ENCODE data around the gene NRCAM.

Gene NRCAM

DNA sequence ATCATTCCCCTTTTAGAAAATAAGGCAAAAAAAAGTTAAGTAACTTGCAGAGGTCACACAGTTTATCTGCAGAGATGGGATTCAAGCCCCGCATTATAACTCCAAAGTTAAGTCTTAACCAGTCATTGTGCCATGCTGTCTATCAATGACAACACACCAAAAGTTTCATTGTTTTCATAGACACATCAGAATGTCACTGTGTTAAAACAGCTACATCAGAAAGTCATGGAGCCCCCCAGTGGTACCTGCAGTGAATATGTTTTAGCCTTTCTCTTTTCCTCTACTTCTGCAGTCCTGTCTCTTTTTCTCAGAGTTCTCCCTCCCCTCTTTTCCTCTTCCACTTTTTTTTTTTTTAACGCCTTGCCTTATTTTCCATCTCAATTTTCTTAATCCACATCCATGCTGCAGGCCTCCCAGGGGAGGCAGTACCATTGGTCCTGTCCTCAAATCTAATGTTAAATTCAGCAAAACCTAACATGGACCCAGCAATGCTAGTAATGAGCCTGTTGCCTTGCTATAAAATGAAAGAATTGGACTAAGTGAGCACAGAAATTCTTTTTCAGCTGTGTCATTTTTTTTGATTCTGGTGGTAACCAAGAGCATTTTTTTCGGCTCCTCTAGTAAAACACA is 3.8 kb upstream of the NRCAM start:
- DNase-seq (ENCODE audit: low read depth in 2 of 2) = no peak

DNA sequence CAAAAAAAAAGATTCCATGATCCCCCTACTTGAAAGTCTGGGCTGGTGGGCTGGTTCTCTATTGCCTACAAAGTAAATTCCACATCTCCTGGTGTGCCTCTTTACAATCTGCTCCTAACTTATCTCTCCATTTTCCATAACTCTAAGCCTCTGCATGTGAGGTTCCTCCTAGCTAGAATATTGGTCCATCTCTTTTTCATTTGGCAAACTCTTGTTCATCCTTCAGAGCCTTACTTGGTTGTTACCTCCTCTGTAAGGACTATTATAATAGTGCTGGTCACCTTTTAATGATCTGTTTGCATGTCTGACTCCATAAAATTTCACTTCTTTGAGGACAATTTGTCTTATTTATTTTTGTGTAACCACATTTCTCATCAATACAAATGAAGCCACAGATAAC is 1.6 kb upstream of the NRCAM start:
- DNase-seq (ENCODE audit: low read depth in 2 of 2) = no peak

DNA sequence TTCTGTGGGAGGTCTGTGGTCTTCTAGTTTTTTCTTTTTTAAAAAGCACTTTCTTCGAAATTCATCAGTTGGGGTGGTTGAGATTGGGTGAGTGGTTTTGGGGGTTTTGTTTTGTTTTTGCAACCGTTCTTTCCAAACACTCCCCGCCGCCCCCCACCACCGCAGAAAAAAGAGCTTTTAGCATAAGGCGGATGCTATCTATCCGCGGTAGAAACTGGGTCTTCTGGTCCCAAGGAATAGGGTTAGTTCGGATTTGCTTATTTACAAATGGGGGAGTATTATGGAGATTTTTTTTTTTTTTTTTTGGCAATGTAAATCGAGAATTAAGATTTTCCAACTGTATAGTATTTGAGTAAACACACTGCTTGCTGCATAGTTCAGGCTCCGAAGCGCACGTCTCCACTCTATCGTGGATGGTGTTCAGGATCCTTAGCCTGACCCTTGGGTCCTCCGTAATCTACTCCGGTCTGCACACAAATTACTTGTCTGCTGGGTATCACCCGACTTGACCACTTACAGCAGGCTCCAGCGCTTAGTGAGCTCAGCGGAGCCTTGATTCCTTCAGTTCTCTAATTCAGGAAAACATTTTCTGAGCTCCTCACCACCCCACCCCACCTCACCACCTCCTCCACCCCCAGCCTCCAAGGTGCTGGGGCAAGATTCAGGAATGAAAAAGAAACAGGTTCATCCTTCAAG is 757 bp upstream of the NRCAM start:
- no peak for DNase-seq (ENCODE audit: low read depth in 2 of 2)

DNA sequence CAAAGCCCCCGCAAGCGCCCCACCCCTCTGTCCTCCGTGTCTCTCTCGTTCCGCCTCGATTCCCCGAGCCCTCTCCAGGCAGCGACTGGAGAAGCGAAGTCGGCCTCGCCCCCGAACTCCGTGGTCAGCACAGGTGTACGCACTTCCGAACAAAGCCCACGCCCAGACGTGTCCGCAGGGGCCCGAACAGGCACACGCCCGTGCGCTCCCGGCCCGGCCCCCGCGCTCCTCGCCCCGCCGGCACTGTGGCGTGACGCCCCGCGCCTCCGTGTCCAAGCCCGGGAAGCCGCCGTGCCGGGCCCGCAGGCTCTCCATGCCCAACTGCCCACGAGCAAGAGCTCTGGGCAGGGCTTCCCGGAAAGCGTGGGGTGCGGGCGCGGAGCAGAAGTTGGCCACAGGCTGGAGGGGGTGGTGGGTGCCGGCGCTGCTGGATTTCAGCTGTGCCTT is 662 bp downstream of the NRCAM start:
- no peak for DNase-seq (ENCODE audit: low read depth in 2 of 2)

GRCh38 chr7:108454674-108455550 is 1.3 kb downstream of the NRCAM start:
- peak in 1 of 2 donors; percentile 6 for DNase-seq (ENCODE audit: low read depth in 2 of 2)

GRCh38 chr7:108454317-108454673 is 1.9 kb downstream of the NRCAM start:
- DNase-seq (ENCODE audit: low read depth in 2 of 2) = no peak

DNA sequence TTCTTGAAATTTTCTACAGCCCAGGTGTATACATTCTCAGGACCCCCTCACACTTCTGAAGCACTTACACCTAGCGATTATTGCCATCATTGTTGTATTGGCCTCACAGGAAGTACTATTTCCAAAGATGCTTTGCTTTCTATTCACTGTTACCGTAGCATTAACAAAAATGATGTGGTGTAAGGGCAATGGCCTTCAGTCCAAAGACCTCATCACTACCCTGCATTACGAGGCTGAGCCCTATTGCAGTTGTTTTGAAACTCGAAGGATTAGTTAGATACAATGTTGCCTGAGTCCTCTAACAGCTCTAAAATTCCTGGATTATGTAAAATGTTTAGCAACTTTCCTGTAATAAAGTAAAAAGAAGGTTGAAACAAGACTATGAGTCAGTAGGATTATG is 2.9 kb downstream of the NRCAM start:
- DNase-seq (ENCODE audit: low read depth in 2 of 2) = no peak

- DNase-seq (ENCODE audit: low read depth in 2 of 2) = no peak
Observed at GRCh38 chr7:108452707-108453106, 3.5 kb downstream of the NRCAM start.

GRCh38 chr7:108451296-108451848 is 4.9 kb downstream of the NRCAM start:
- DNase-seq (ENCODE audit: low read depth in 2 of 2) = no peak

- DNase-seq (ENCODE audit: low read depth in 2 of 2) = no peak
Observed at GRCh38 chr7:108450160-108450559, 6.1 kb downstream of the NRCAM start.

DNA sequence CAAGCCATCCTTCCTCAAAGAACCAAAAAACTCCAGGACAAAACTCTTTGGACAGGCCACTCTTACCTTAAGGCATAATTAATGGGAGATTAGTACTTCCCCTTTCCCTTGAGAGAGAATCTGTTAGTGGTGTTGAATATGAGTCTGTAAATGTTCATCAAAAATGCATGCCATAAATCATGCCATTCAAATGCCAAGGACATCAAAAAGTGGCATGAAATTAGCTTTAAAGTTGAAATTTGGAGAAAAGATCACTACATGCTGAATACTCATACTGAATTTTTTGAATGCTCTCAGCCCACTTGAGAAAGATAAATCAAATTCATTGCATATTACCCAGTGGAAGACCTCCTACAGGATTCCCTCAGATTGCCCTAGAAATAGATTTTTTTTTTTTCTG is 6.7 kb downstream of the NRCAM start:
- no peak for DNase-seq (ENCODE audit: low read depth in 2 of 2)

- DNase-seq (ENCODE audit: low read depth in 2 of 2) = no peak
Observed at GRCh38 chr7:108448584-108449505, 7.4 kb downstream of the NRCAM start.

- peak in 1 of 2 donors; percentile 4 for DNase-seq (ENCODE audit: low read depth in 2 of 2)
Observed at GRCh38 chr7:108442039-108442568, 14.1 kb downstream of the NRCAM start.

DNA sequence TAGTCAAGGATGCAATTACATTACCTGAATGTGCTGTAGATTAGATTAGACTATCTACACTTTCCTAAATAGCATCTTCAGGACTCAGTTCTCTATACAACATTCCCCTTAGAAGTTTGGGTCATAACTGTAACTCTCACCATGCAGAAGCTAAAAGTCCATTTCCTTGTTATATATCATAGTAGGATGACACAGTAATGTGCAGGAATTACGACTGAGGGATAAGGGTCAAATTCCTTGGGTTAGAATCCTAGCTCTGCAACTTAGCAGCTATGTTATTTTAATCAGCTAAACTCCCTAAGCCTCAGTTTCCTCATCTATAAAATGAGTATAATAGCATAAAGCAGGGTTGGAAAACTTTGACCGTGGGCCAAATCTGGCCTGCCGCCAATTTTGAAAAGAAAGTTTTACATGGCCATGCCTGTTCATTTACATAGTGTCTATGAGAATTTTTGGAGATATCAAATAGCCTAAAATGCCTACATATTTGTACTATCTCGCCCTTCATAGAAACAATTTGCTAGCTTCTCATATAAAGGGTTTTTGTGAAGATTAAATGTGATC is 14.8 kb downstream of the NRCAM start:
- no peak for DNase-seq (ENCODE audit: low read depth in 2 of 2)

- DNase-seq (ENCODE audit: low read depth in 2 of 2) = no peak
Observed at GRCh38 chr7:108440613-108441012, 15.6 kb downstream of the NRCAM start.

- no peak for DNase-seq (ENCODE audit: low read depth in 2 of 2)
Observed at GRCh38 chr7:108436906-108437305, 19.3 kb downstream of the NRCAM start.

GRCh38 chr7:108434010-108434409 is 22.2 kb downstream of the NRCAM start:
- no peak for DNase-seq (ENCODE audit: low read depth in 2 of 2)

GRCh38 chr7:108431099-108431498 is 25.1 kb downstream of the NRCAM start:
- DNase-seq (ENCODE audit: low read depth in 2 of 2) = no peak

GRCh38 chr7:108430664-108431063 is 25.6 kb downstream of the NRCAM start:
- DNase-seq (ENCODE audit: low read depth in 2 of 2) = no peak

DNA sequence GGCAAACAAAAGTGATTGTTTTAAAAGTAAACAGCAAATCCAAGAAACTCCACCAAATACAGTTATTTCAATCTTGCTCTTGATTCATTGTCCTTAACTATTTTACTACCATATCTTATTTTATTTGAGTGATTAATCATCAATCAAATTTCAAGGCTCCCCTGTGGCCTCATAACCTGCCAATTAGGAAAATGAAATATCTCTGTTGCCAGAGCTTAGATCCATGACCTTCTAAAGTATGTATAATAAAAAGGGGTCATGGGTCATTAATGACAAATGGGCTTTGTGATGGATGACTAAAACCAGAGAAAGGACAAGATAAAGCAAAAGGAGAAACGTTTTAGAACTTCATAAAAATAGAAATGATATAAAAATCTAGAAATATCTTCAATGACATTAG is 28.5 kb downstream of the NRCAM start:
- no peak for DNase-seq (ENCODE audit: low read depth in 2 of 2)

Measured in stimulated activated CD4-positive, alpha-beta T cell treated with anti-CD3 and anti-CD28 coated beads, Interleukin-1b, Interleukin-23, amount 100 ng/mL, for 4 hours (primary cell).